ENCODE results near the gene HERC5. TPM values are rescaled to one million over a fixed set of nuclear protein-coding genes. Genes with fewer than 3 reads are reported as not detected.
A peak's percentile ranks its signal among the peaks of the same experiment; 100 is the strongest.
"Not testable (repeated sequence)": the region's sequence is repeated elsewhere in the genome, so short reads cannot be mapped to it uniquely, and the experiment has no call there.

The HERC5 gene
- total RNA-seq, 4 donors from 2014 or later, result 2.8 to 12.4 (median 4.0) TPM

DNA sequence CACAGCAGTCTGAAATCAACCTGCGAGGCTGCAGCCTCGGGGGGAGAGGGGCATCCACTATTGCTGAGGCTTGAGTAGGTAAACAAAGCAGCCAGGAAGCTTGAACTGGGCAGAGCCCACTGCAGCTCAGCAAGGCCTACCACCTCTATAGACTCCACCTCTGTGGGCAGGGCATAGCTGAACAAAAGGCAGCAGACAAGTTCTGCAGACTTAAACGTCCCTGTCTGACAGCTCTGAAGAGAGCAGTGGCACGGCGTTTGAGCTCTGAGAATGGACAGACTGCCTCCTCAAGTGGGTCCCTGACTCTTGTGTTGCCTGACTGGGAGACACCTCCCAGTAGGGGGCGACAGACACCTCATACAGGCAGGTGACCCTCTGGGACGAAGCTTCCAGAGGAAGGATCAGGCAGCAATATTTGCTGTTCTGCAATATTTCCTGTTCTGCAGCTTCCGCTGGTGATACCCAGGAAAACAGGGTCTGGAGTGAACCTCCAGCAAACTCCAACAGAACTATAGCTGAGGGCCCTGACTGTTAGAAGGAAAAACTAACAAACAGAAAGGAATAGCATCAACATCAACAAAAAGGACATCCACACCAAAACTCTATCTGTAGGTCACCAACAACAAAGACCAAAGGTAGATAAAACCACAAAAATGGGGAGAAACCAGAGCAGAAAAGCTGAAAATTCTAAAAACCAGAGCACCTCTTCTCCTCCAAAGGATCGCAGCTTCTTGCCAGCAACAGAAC is 82.6 kb downstream of the HERC5 start:
- not testable (repeated sequence) for H3K4me1 ChIP-seq, H3K27me3 ChIP-seq, H3K4me3 ChIP-seq, H3K36me3 ChIP-seq, H3K9me3 ChIP-seq, H3K27ac ChIP-seq
- peak; percentile 68 to 91 (median 71) for DNase-seq
- TF ChIP-seq, protein P1, sequence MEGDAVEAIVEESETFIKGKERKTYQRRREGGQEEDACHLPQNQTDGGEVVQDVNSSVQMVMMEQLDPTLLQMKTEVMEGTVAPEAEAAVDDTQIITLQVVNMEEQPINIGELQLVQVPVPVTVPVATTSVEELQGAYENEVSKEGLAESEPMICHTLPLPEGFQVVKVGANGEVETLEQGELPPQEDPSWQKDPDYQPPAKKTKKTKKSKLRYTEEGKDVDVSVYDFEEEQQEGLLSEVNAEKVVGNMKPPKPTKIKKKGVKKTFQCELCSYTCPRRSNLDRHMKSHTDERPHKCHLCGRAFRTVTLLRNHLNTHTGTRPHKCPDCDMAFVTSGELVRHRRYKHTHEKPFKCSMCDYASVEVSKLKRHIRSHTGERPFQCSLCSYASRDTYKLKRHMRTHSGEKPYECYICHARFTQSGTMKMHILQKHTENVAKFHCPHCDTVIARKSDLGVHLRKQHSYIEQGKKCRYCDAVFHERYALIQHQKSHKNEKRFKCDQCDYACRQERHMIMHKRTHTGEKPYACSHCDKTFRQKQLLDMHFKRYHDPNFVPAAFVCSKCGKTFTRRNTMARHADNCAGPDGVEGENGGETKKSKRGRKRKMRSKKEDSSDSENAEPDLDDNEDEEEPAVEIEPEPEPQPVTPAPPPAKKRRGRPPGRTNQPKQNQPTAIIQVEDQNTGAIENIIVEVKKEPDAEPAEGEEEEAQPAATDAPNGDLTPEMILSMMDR (IDR thresholded peaks at IDR 0.05), result peak; percentile 38 to 83 (median 72)

DNA sequence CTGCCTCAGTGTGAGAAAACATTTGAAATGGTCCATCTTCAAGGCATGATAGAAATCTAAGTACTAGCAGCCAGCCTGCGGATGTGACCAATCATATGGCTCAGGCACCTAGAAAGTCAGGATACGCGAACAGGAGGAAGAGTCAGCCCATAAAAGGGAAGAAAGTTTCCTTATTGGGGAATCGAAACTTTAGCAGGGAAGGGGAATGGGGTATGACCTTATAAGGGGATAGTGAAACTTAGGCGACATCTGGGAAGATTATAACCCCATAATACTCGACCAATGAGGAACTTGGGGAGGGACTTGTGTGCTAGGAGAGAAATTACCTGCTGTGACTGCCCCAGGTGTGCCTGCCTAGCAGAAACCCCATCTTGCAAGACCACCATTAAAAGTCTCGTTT is 92.9 kb downstream of the HERC5 start:
- TF ChIP-seq, protein P1 (IDR thresholded peaks at IDR 0.05), result no peak
- no peak for TF ChIP-seq POLR2A (IDR thresholded peaks at IDR 0.05)
- Histone ChIP-seq H3K4me3 (no peak overlapping the region), H3K27me3 (no peaks in the 10 kb centered on the region), H3K36me3 (no peaks in the 10 kb centered on the region), H3K4me1 (no peaks in the 10 kb centered on the region), H3K27ac (no peak overlapping the region), H3K9me3 (no peaks in the 10 kb centered on the region)
- no peak for DNase-seq

Other genes with a start within 250 kb of the HERC5 start
- gene PPM1K, start 172.6 kb upstream of the HERC5 start, total RNA-seq, result 10 to 100 TPM in 2 of 4 donors, 1 to 10 TPM in 2; 7.0 to 75.1 (median 14.2) TPM
- gene HERC6, start 78.3 kb upstream of the HERC5 start, total RNA-seq, result 10 to 100 TPM in 1 of 4 donors, 1 to 10 TPM in 3; 5.8 to 17.2 (median 9.5) TPM
- 10 to 100 TPM; 54.0 to 94.9 (median 67.2) TPM for gene PYURF, start 66.7 kb downstream of the HERC5 start, total RNA-seq
- 10 to 100 TPM; 50.5 to 73.4 (median 57.4) TPM for gene HERC3, start 135.4 kb downstream of the HERC5 start, total RNA-seq
- 1 to 10 TPM in 1 of 4 donors, under 1 TPM in 1, not detected in 2; 0.85 to 2.3 TPM for gene NAP1L5, start 240.7 kb downstream of the HERC5 start, total RNA-seq